ENCODE measurements around the gene RELCH.

- TF ChIP-seq POLR2A (IDR thresholded peaks at IDR 0.05; ENCODE audit: low read length) (no peak), CTCF (IDR thresholded peaks at IDR 0.05) (no peak), HES2 (IDR thresholded peaks at IDR 0.05) (no peak), RCOR1 (IDR thresholded peaks at IDR 0.05; ENCODE audit: low read depth, low read length) (no peak)
These were observed 101.6 kb downstream of the RELCH start for GRCh38 chr18:62288665-62289008.

All from A549 (cell line).